Right lung (tissue), 5 donors: Measurements from ENCODE around the gene SPTLC3. TPM values are rescaled to one million over a fixed set of nuclear protein-coding genes. Genes with fewer than 3 reads are reported as not detected.

Experiments used
- DNase-seq, 2 donors: peaks; one replicate each; pipeline ENCODE4 v3.0.0-alpha.2; 2013
- polyA plus RNA-seq, 5 donors: library from polyadenylated mRNA; unstranded; fragments of 120-200 nt; gene quantifications; one replicate each; pipeline versions ENCODE4 v1.2.1 to v1.2.3, GENCODE V29; 2013; ENCODE audit warnings: inconsistent platforms in 1 of 5, low replicate concordance in 1 of 5; ENCODE audit not compliant: insufficient read length in 5 of 5, insufficient read depth in 1 of 5

The SPTLC3 gene
- polyA plus RNA-seq, 5 donors: 6.5 to 13.5 (median 12.5) TPM

GRCh38 chr20:13130707-13131103 is 121.9 kb downstream of the SPTLC3 start:
- no peak for DNase-seq

- no peak for DNase-seq
Observed at GRCh38 chr20:13131688-13132087, 122.9 kb downstream of the SPTLC3 start.

- DNase-seq: no peak
Observed at GRCh38 chr20:13139459-13140150, 130.8 kb downstream of the SPTLC3 start.

GRCh38 chr20:13140201-13140600 is 131.4 kb downstream of the SPTLC3 start:
- DNase-seq: no peak

- no peak for DNase-seq
Observed at GRCh38 chr20:13140775-13141174, 132.0 kb downstream of the SPTLC3 start.

- DNase-seq: no peak
Observed at GRCh38 chr20:13141546-13141945, 132.8 kb downstream of the SPTLC3 start.

GRCh38 chr20:13142143-13142542 is 133.4 kb downstream of the SPTLC3 start:
- DNase-seq: no peak

- no peak for DNase-seq
Observed at GRCh38 chr20:13147071-13147963, 138.5 kb downstream of the SPTLC3 start.

- no peak for DNase-seq
Observed at GRCh38 chr20:13147971-13148370, 139.2 kb downstream of the SPTLC3 start.

GRCh38 chr20:13148402-13148801 is 139.6 kb downstream of the SPTLC3 start:
- DNase-seq: no peak

- DNase-seq: no peak
Observed at GRCh38 chr20:13148961-13149360, 140.2 kb downstream of the SPTLC3 start.

- DNase-seq: no peak
Observed at GRCh38 chr20:13149371-13150105, 140.8 kb downstream of the SPTLC3 start.

- no peak for DNase-seq
Observed at GRCh38 chr20:13158369-13158768, 149.6 kb downstream of the SPTLC3 start.

GRCh38 chr20:13159889-13160288 is 151.1 kb downstream of the SPTLC3 start:
- no peak for DNase-seq

- no peak for DNase-seq
Observed at GRCh38 chr20:13165203-13165602, 156.4 kb downstream of the SPTLC3 start.

- no peak for DNase-seq
Observed at GRCh38 chr20:13166011-13166410, 157.2 kb downstream of the SPTLC3 start.

- no peak for DNase-seq
Observed at GRCh38 chr20:13166437-13166836, 157.7 kb downstream of the SPTLC3 start.

GRCh38 chr20:13169086-13169485 is 160.3 kb downstream of the SPTLC3 start:
- no peak for DNase-seq

GRCh38 chr20:13170771-13171170 is 162.0 kb downstream of the SPTLC3 start:
- no peak for DNase-seq

- no peak for DNase-seq
Observed at GRCh38 chr20:13173201-13173600, 164.4 kb downstream of the SPTLC3 start.

GRCh38 chr20:13174402-13174801 is 165.6 kb downstream of the SPTLC3 start:
- DNase-seq: no peak
